Ecto neural progenitor cell (in vitro differentiated cells): ENCODE measurements around the gene DNAJC27.
A peak's percentile ranks its signal among the peaks of the same experiment; 100 is the strongest.

Experiments
- DNase-seq: peaks from one replicate; pipeline ENCODE4 v3.0.0-alpha.2; 2018; ENCODE audit warnings: low spot score

DNAJC27 gene

DNA sequence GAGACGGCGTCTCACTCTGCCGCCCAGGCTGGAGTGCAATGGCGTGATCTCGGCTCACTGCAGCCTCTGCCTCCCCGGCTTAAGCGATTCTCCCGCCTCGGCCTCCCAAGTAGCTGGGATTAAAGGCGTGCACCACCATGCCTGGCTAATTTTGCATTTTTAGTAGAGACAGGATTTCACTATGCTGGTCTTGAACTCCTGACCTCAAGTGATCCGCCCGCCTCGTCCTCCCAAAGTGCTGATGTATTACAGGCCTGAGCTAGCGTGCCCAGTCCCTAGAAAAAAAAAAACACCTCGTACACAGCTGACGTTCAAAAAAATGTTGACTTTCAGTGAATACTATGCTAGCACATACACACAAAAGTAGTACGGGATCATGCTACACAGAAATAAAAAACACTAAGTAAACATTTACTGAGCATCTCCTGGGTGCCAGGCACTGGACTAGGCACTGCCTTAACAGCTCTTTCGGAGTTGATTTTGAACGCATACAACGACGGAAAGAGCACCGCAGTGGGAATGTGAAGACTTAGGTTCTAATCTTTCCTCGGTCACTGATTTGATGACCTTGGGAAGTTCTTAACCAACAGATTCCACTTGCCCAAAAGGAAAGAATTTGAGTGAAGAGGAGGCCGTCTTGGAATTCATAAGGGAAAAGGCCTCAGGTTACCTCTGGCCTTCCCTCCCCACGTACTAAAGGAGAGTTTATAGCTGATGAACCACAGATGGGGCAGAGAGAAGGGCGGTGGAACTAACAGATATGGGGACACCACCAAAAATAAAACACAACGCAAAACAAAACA lies 1.1 kb downstream of the DNAJC27 start:
- no peak for DNase-seq

DNA sequence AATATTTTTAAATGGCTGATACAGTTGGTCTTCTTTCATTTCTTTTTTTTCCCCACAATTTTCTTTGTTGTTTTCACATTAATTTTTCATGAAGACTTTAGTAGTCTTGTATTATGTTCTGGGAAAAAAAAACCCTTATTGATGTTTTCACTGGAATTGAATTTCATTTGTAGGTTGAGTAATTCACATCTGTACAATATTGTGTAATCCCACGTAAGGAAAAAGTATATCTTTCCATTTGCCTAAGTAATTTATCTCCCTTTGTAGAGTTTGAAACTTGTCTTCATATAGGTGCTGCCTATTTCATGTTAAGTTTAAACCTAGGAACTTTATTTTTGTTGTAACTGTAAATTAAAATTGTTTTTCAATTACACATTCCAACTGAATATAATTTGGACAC lies 2.0 kb downstream of the DNAJC27 start:
- no peak for DNase-seq

DNA sequence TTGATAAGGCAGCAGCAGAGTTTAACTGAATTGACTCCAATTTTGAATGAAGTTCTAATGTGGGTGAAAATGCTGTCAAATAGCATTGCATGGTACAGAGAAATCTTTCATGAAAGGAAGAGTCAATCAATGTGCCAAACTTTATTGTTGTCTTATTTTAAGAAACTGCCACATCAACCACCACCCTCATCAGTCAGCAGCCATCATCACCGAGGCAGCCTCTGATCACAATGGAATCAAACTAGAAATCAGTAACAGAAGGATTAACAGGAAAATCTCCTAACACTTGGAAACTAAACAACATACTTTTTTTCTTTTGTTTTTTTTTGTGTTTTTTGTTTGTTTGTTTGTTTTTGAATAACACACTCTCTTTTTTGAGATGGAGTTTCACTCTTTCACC lies 9.9 kb downstream of the DNAJC27 start:
- no peak for DNase-seq

DNA sequence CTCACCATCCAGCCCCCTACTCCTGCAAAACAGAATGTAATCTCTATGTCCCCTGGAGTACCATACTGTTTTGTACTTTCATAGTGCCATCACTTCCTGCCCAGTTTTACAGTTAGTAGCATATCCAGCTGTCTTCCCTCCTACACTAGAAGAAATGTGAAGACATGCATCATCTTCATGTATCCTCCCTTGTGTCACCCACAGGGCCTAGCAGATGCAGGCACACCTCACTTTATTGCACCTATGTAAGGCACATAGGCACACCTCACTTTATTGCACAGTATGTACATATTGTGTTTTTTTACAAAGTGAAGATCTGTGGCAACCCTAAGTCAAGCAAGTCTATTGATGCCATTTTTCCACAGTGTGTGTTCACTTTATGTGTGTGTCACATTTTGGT lies 12.0 kb downstream of the DNAJC27 start:
- no peak for DNase-seq

DNA sequence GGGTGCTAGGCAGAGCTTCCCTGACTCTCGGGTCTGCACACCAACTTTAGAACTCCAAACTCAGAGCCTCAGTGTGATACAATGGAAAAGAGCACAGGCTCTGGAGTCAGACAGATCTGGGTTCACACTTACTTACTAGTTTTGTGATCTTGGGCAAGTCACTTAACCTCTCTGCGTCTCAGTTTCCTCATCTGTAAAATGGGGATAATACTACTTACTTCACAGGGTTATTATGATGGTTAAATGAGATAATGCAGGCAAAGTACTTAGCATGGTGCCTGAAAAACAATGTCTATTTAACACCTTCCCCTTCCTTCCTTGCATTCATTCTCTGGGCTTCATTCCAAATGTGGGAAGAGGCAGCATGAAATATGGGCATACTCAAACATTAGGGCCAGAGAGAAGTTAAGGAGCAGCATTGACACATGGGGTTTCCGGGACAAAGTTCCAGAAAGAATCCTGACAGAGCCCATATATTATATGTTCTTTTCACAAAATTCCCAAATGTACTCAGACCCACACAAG lies 13.3 kb downstream of the DNAJC27 start:
- DNase-seq, result no peak

DNA sequence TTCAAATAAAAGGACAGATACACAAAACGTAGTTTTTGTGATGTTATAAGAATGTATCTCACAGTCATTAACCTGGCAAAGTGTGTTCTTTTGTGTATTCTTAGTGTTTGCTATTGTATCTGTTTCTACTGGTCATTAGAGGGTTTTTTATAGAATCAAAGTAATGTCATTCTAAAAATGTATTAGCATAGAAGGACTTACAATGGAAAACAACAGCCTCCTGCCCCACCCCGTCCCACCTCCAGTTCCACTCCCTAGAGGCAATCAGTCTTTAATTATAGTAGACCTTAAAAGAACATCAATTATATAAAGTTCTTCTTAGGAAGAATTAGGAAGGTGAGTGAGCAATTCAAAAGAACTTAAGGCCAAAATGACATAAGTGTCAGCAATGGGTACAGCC lies 13.8 kb downstream of the DNAJC27 start:
- DNase-seq, result no peak

DNA sequence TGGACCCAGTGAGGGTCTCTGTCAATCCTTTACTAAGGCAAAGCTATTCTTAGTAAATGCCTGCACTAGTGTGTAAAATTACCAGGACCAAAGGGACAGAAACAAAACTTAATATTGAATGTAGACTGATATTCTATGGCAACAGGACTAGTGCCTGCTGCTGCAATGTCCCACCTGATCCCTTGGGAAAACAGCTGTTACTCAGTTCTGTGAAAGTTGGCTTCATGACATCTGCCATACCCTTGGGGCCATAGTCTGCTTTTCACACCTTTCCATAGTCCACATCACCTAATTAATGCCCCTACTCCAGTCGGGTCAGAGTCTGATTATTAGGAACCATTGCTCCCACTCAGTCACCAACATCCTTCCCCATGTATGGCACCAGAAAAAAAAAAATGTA lies 14.5 kb downstream of the DNAJC27 start:
- DNase-seq, result no peak

DNA sequence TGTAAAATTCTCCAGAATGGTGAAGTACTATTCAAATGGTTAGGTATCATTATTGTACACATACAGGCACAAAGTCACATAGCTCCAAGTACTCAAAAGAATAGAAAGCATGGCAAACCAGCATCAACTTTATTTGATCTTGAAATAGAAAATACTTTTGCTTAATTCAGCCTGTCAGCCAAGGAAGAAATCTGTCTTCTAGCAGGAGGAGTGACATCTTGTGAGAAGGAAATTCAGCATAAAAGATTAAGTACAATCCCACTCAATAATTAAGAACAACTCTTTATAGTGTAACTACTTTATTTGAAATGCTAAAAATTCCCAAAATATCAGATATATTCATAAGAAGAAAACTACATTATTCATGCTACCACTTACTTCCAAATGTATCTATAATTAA lies 15.8 kb downstream of the DNAJC27 start:
- no peak for DNase-seq

DNA sequence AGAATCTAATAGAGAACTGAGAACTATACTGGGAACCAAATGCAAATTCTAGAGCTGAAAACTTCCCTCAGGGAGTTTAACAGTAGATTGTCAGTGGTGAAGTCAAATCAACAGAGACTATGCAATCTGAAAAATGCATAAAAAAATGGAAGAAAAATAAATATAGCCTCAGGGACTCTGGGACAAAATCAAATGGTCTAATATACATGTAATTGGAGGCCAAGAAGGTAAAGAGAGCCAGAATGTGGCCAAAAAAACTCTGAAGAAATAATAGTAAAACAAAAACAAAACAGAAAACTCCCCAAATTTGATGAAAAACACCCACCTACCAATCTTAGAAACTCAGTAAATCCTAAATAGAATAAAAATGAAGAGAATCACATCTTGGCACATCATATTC lies 16.5 kb downstream of the DNAJC27 start:
- no peak for DNase-seq

DNA sequence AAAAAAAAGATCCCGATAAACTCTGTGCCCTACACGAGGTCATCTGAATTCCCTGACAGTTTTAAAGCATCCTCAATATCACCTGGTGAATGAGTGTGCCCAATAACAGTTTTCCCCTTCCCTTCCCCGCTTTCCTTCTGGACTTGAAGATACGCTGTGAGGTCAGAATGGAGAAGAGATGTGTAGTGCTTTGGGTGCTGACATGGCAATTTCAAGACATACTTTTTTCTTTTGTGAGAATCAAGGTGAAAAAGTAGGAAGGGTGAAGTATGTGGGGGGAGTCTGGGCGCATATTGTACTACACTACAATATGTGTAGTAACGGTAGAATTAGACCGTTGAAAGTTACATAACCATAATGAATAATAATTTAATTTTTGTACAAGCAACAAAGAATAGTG lies 21.7 kb downstream of the DNAJC27 start:
- DNase-seq, result no peak

DNA sequence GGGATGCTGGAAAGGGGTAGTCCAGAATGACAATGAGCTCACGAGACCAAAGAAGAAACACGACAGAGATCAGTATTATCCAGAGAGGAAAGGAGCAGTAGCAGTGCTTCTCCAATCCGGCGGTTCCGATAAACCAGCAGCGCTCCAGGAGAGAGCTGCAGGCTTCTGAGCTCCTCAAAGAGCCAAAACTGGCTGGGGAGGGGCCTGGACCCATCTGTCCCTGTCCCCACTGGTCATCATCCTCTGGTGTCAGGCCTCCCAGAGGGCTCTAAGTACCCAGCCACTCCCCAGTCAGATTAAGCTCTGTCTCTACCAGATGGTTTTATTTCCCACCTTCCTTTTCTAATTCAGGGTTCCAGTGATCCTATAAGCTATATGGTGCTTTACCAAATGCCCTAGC lies 23.2 kb downstream of the DNAJC27 start:
- no peak for DNase-seq

DNA sequence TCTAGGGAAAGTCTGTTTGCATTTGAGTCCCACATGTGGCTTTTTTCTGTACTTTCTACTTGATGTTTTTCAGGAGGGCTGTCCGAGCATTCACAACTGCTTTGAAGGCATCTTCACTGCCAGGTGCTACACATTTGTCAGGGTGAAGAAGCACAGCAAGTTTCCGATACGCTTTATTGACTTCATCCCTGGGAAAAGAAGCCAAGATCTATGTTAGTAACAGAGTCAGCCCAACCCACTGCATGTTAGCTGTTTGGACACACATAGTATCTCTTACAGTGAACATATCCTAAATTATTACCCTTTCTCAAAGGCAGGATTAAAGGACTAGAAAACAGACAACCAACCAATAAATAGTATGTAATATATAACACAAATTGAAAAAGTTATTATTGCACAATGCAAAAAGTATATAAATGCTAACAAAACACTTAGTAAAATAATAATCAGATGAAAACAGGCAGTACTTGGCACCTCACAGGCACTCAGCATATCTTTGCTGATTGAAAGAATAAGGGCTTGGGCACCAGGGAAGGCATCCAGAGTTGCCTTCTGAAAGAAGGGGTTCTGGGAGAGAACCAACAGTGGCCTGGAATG lies 24.1 kb downstream of the DNAJC27 start:
- DNase-seq, result no peak

DNA sequence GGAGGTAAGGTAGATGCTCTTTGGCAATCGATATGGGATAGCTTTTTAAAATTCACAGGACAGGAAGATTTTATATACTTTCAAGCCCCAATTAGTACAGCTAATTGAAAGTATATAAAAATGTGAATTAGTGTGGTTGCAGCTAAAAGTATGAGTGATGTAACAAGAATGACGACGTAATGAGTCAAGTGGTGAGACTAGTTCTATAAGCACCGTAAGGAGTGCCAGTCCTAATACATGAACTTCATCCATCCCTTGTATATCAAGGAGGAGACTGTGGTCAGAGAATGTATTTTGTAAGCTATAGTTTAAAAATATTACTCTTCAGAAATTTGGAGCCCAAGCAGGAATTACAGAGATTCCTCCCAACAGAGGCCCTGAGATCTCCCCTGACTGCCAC lies 25.8 kb downstream of the DNAJC27 start:
- DNase-seq, result no peak

DNA sequence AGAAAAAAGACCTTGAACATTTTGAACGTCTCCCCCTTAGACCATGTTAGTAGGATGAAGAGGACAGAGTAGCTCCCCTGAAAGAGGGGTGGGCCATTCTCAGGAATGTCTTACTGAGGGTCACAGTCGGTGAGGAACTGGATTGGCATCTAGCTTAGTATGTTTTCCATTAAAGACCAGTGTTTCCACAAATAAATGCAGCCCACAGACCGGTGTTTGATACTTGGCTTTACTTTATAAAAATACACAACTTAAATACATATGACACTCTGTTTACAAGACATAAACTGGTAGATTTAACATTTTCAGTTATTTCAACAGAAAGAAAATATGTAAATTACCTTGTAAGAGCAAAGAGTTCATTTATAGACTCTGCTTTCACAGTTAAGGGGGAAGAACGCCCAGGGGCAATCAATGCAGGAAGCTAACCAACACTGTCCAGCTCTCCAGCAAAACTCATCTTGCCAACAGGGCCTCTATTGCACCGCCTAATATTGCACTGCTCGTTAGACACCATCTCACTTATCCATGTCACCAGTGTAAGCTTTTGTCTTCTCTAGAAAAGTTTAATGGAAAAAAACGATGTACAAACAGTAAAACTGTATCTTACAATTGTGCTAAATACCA lies 28.2 kb downstream of the DNAJC27 start:
- no peak for DNase-seq

DNA sequence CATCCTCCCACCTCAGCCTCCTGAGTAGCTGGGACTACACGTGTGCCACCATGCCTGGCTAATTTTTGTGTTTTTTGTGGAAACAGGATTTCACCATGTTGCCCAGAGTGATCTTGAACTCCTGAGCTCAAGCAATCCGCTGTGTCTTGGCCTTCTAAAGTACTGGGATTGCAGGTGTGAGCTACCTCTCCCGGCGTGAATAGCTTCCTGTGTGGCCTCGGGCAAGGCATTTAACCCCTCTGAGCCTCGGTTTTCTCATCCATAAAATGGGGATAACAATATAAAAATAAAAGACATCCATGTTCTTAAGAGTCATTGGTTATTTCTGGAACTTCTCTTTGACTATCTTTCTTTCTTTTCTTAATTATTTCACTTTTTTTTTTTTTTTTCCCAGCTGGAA lies 32.4 kb downstream of the DNAJC27 start:
- no peak for DNase-seq

DNA sequence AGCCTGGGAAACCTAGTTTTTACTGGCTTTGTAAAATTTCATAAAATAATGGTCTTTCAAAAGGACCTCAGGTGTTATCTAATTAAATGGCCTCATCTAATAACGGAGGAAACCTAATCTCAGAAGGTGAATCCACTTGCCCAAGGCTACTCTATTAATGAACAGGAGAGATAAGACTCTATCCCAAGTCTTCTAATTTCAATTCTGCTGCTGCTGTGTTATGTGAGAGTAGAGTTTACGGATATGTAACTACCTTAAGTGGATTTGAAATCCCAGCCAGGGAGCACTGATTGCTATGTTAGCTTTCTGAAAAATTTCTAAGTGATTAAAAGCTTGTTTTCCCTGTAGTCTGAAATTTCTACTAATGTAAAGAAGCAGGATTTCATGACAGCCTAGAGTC lies 34.5 kb downstream of the DNAJC27 start:
- DNase-seq, result no peak

DNA sequence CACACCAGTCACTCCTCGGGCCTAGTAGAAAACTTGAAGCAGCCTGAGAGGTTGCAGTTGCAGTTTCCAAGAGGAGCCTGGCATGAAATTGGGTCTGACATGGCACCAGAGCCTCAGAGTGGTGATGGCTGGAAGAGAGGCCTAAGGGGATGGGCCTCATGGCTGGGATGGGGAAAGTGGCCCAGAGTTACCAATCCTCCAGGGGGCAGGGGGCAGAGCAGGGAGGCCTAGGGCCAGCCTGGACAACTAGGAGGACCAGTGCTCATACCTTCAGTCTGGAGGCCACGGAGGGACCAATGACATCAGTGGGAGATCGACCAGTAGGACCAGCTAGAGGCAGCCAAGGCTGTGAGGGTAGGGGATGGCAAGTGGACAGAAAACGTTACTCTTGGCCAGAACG lies 36.6 kb downstream of the DNAJC27 start:
- no peak for DNase-seq

DNA sequence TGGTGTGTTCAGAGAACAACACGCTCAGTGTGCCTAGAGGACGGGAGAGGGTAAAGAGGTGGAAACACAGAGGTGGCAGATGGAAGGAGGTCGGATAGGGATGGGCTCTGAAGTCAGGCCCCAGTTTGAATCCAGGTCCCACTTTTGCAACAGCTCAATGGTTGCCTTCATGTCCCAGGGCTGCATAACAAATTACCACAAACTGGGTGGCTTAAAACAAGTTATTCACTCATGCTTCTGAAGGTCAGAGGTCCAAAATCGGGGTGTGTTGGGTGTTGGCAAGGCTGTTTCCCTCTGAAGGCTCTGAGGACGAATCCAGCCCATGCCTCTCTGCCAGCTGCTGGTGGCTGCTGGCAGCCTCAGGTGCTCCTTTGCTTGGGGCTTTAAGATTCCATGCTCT lies 39.0 kb downstream of the DNAJC27 start:
- DNase-seq, result no peak

DNA sequence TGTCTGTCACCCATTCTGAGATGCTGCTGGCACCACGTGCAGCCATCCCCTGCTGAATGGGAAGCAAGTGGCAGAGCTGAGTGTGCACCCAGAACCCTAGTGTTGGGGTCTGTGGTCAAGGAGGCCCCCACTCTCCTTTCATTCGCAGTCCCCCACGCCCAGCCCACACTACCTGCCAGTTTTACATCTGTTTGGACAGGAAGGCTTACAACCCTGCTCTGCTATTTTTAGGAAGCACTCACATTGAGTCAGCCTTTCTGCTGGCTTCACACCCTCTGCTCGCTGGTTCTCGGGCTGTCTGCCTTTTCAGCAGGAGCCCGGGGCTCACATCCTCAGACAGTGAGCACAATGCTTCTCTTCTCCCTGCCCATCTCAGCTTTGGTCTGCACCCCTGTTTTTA lies 41.0 kb downstream of the DNAJC27 start:
- no peak for DNase-seq

DNA sequence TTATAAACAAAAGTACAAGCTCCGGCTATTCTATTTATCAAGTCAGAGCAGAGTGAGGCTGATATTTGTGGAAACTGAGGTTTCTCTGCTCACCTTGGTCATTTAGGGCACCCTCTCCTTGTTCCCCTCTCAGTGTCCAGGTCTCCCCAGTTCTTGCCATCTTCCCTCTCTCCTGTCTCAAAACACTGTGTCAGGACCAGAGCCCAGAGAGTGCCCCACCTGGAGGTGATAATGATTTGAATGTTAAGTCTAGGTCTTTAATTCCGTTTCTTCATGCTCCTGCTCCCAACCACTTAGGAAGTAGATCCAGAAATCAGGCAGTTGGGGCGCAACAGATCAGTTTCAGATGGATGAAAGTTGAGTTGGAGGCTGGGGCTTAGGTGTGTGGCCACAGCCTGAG lies 42.5 kb downstream of the DNAJC27 start:
- no peak for DNase-seq

DNA sequence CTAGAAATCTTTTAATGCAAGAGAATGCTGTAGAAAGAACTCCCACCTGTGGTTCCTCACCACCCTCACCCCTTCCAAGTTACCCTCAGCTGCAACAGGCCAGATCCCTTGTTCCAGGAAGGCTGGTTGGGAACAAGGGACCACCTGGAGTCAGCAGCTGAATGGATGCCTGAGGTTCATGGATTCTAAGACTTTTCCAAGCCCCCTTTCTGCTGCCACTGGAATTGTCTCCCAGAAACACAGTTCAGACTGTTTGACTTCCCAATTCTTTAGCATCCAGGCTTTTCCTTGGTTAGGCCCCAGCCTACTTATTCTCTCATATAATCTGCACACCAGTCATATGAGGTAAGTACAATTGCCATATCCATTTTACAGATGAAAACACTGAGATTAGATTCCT lies 43.7 kb downstream of the DNAJC27 start:
- no peak for DNase-seq

DNA sequence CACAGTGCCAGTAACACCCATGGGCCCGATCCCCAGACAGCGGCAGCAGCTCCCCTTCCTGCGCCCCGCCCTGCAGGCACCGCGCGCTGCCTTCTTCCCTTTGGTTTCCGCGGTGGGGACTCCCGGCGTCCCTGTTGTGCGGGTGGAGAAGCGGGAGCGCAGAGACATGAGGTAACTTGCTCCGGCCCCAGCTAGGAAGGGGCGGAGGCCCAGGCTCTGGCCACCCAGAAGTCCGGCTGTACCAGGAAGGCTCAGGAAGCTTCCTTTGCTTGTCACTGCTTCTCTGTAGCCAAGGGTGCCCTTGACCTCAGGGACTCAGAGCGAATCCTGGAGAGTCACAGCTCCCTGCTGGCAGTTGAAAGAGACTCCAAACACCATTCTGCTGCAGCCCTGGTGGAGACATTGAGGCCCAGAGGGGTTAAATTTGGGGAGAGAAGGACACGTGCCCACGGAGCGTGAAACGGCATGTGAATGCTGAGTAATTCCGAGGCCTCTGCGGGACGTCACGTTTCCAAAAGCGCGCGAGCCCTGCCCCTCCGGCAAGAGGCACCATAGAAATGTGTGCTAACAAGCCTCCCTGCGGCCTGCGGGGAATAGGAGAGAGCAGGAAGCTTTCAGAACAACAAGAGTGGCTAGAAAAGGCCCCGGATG lies 45.0 kb downstream of the DNAJC27 start:
- DNase-seq, result peak; percentile 60

DNA sequence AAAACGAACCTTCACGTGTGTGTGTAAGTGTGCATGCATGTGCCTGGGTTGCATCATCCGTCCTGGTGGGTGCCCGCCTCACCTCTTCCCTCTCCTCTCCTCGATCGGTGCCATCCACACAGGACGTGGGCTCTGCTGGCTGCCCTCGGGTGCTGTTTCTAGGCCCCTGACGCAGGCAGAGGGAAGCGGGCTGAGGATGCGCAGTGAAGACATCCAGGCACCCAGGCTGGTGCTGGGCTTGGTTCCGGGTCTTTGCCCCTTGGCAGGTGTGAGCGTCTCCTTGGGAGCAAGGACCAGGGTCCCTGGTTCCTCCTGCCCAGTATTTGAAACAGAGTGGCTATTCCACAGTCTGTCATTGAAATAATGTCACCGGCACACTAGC lies 45.5 kb downstream of the DNAJC27 start:
- no peak for DNase-seq
